HEK293 (cell line): ENCODE results near the gene GXYLT1.

Experiments used
- CTCF ChIA-PET: fragments of 350-600 bp; formaldehyde crosslinking; extraction: SDS; loops from one replicate; lab custom pipeline; 2021; ENCODE audit warnings: antibody characterized with exemption; lab: Yijun Ruan, JAX
- POLR2A ChIA-PET: fragments of 300-600 bp; formaldehyde crosslinking; extraction: SDS; loops from one replicate; lab custom pipeline; 2020; ENCODE audit warnings: antibody characterized with exemption, inconsistent platforms; lab: Yijun Ruan, JAX
- H3K27ac ChIP-seq: fragments of 200-500 bp; sonication (Bioruptor generic); 2 replicates; pipeline ENCODE4 v1.5.1; 2014; ENCODE audit warnings: low read depth, low read length, control low read depth, inconsistent platforms; ENCODE audit errors: extremely low read depth
- H3K36me3 ChIP-seq, 2 experiments: fragments of 200-500 bp in 1 of 2; sonication (Bioruptor generic) in 1 of 2; 1 replicate in 1 of 2; 2 replicates in 1 of 2; pipeline ENCODE4 v1.5.1; 2014 to 2017; ENCODE audit warnings: inconsistent platforms in 2 of 2, low read length in 2 of 2; ENCODE audit not compliant: control insufficient read depth in 2 of 2, insufficient read depth in 1 of 2
- H3K4me1 ChIP-seq: fragments of 200-500 bp; sonication (Bioruptor generic); 2 replicates; pipeline ENCODE4 v1.5.1; 2014; ENCODE audit warnings: mild to moderate bottlenecking, low read length, inconsistent platforms; ENCODE audit not compliant: control insufficient read depth, insufficient read depth
- H3K4me3 ChIP-seq: 2 replicates; pipeline ENCODE4 v1.5.1; 2011; ENCODE audit warnings: low read depth, mild to moderate bottlenecking, control low read depth, low read length, moderate library complexity
- H3K9me3 ChIP-seq: fragments of 200-500 bp; sonication (Bioruptor generic); 2 replicates; pipeline ENCODE4 v1.5.1; 2014; ENCODE audit warnings: low read depth, low read length, inconsistent platforms; ENCODE audit not compliant: control insufficient read depth, insufficient read depth
- FEZF1 ChIP-seq: fragments of 450-650 bp; formaldehyde crosslinking; IDR thresholded peaks from 2 replicates; pipeline ENCODE4 v1.5.1; 2016; ENCODE audit warnings: missing biosample characterization, missing genetic modification characterization
- PRDM1 ChIP-seq: fragments of 450-650 bp; formaldehyde crosslinking; IDR thresholded peaks from 2 replicates; pipeline ENCODE4; 2016; ENCODE audit warnings: missing biosample characterization, missing genetic modification characterization
- PRDM6 ChIP-seq: fragments of 450-650 bp; formaldehyde crosslinking; IDR thresholded peaks from 2 replicates; pipeline ENCODE4 v1.5.1; 2017; ENCODE audit warnings: missing biosample characterization, missing genetic modification characterization
- SCRT2 ChIP-seq: fragments of 450-650 bp; formaldehyde crosslinking; IDR thresholded peaks from 2 replicates; pipeline ENCODE4 v1.5.1; 2016; ENCODE audit warnings: missing biosample characterization, missing genetic modification characterization
- ZBTB17 ChIP-seq: fragments of 450-650 bp; formaldehyde crosslinking; IDR thresholded peaks from 2 replicates; pipeline ENCODE4 v1.5.1; 2016; ENCODE audit warnings: missing biosample characterization, missing genetic modification characterization
- ZNF112 ChIP-seq: fragments of 450-650 bp; formaldehyde crosslinking; IDR thresholded peaks from 2 replicates; pipeline ENCODE4 v1.5.0; 2017; ENCODE audit warnings: missing biosample characterization, missing genetic modification characterization
- ZNF148 ChIP-seq: fragments of 450-650 bp; formaldehyde crosslinking; IDR thresholded peaks from 2 replicates; pipeline ENCODE4 v1.5.0; 2017; ENCODE audit warnings: missing biosample characterization, missing genetic modification characterization, borderline replicate concordance
- ZNF274 ChIP-seq, 2 experiments: fragments of 200-500 bp in 1 of 2; fragments of 450-650 bp in 1 of 2; sonication (Bioruptor generic) in 1 of 2; formaldehyde crosslinking in 1 of 2; IDR thresholded peaks; 2 replicates each; pipeline versions ENCODE4 v1.5.1 to v1.6.1; 2014 to 2016; ENCODE audit warnings: borderline replicate concordance in 1 of 2, inconsistent platforms in 1 of 2, low read length in 1 of 2, missing biosample characterization in 1 of 2, missing genetic modification characterization in 1 of 2
- ZNF501 ChIP-seq: fragments of 450-650 bp; formaldehyde crosslinking; IDR thresholded peaks from 2 replicates; pipeline ENCODE4 v1.5.1; 2016; ENCODE audit warnings: missing biosample characterization, missing genetic modification characterization
- ZNF654 ChIP-seq: fragments of 450-650 bp; formaldehyde crosslinking; IDR thresholded peaks from 2 replicates; pipeline ENCODE4 v1.5.1; 2016; ENCODE audit warnings: low read depth, missing biosample characterization, missing genetic modification characterization
- TF ChIP-seq, protein P1 (sequence below): fragments of 450-650 bp; formaldehyde crosslinking; IDR thresholded peaks from 2 replicates; pipeline ENCODE4 v1.5.1; 2016; ENCODE audit warnings: missing biosample characterization, missing genetic modification characterization, borderline replicate concordance
- TF ChIP-seq, protein P2 (sequence below): fragments of 450-650 bp; formaldehyde crosslinking; IDR thresholded peaks from 2 replicates; pipeline ENCODE4 v1.5.1; 2016; ENCODE audit warnings: missing biosample characterization, missing genetic modification characterization

Gene GXYLT1

GRCh38 chr12:42125388-42125767 is 19.3 kb downstream of the GXYLT1 start:
- H3K36me3 ChIP-seq, result no peaks in the 10 kb centered on the region; a peak in 1 of 3 replicates
- TF ChIP-seq ZNF654 (tag by site-specific recombination), result no peak
- TF ChIP-seq ZBTB17 (tag by site-specific recombination), result peak; percentile 21; the same call in 1 of the 2 replicates
- no peak for TF ChIP-seq ZNF148 (tag by site-specific recombination)
- peak; percentile 33; the same call in 1 of the 2 replicates for TF ChIP-seq PRDM6 (tag by site-specific recombination)
- no peak for TF ChIP-seq ZNF501
- TF ChIP-seq, protein P1, sequence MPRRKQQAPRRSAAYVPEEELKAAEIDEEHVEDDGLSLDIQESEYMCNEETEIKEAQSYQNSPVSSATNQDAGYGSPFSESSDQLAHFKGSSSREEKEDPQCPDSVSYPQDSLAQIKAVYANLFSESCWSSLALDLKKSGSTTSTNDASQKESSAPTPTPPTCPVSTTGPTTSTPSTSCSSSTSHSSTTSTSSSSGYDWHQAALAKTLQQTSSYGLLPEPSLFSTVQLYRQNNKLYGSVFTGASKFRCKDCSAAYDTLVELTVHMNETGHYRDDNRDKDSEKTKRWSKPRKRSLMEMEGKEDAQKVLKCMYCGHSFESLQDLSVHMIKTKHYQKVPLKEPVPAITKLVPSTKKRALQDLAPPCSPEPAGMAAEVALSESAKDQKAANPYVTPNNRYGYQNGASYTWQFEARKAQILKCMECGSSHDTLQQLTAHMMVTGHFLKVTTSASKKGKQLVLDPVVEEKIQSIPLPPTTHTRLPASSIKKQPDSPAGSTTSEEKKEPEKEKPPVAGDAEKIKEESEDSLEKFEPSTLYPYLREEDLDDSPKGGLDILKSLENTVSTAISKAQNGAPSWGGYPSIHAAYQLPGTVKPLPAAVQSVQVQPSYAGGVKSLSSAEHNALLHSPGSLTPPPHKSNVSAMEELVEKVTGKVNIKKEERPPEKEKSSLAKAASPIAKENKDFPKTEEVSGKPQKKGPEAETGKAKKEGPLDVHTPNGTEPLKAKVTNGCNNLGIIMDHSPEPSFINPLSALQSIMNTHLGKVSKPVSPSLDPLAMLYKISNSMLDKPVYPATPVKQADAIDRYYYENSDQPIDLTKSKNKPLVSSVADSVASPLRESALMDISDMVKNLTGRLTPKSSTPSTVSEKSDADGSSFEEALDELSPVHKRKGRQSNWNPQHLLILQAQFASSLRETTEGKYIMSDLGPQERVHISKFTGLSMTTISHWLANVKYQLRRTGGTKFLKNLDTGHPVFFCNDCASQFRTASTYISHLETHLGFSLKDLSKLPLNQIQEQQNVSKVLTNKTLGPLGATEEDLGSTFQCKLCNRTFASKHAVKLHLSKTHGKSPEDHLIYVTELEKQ (tag by site-specific recombination), result no peak
- peak; percentile 56; the same call in 1 of the 2 replicates for TF ChIP-seq FEZF1 (tag by site-specific recombination)
- TF ChIP-seq, protein P2, sequence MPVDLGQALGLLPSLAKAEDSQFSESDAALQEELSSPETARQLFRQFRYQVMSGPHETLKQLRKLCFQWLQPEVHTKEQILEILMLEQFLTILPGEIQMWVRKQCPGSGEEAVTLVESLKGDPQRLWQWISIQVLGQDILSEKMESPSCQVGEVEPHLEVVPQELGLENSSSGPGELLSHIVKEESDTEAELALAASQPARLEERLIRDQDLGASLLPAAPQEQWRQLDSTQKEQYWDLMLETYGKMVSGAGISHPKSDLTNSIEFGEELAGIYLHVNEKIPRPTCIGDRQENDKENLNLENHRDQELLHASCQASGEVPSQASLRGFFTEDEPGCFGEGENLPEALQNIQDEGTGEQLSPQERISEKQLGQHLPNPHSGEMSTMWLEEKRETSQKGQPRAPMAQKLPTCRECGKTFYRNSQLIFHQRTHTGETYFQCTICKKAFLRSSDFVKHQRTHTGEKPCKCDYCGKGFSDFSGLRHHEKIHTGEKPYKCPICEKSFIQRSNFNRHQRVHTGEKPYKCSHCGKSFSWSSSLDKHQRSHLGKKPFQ (tag by site-specific recombination), result 0 out of 2 replicates have a peak, but pooled peaks have one; percentile 22
- TF ChIP-seq ZNF274 (IDR thresholded peaks at IDR 0.05; ENCODE audit: low read length), result no peak
- no peak for TF ChIP-seq ZNF274 (tag by site-specific recombination; IDR thresholded peaks at IDR 0.05; ENCODE audit: borderline replicate concordance)
- TF ChIP-seq, all 188 proteins: peak for 4
- CTCF ChIA-PET, result interaction anchor here (0.6 to 1.8 kb wide), 4 partner anchors 129 to 848 kb away, joined by 3 to 12 read pairs (median 5); no protein-coding TSS in a partner anchor
- Histone ChIP-seq H3K27ac (no peak overlapping the region), H3K4me3 (no peak overlapping the region), H3K4me1 (peaks cover 6% of the 10 kb centered on the region), H3K9me3 (no peaks in the 10 kb centered on the region)
- POLR2A ChIA-PET, result no interaction called here

- peak; percentile 28; the same call in 1 of the 2 replicates for TF ChIP-seq SCRT2 (tag by site-specific recombination)
- peak; percentile 87 for TF ChIP-seq PRDM1
- TF ChIP-seq ZNF112 (tag by site-specific recombination), result no peak
- CTCF ChIA-PET, result interaction anchor here (0.6 to 1.8 kb wide), 3 partner anchors 129 to 847 kb away, joined by 3 to 12 read pairs (median 5); no protein-coding TSS in a partner anchor
- Histone ChIP-seq H3K36me3 (no peaks in the 10 kb centered on the region; a peak in 1 of 3 replicates), H3K4me3 (no peak overlapping the region), H3K9me3 (no peaks in the 10 kb centered on the region), H3K27ac (no peak overlapping the region), H3K4me1 (peaks cover 6% of the 10 kb centered on the region; the same call in 1 of the 2 replicates)
- POLR2A ChIA-PET, result no interaction called here
These were observed 19.8 kb downstream of the GXYLT1 start for GRCh38 chr12:42124764-42125387.
